Nephron progenitor cell (in vitro differentiated cells): ENCODE measurements around the gene TBC1D16.

Experiments
- DNase-seq: peaks from one replicate; pipeline ENCODE4 v3.0.0; 2021
- H3K27ac Mint-ChIP-seq: 2 replicates; pipeline ENCODE4 v1.8.0; 2021; ENCODE audit warnings: mild to moderate bottlenecking, moderate library complexity, mixed read lengths
- H3K27me3 Mint-ChIP-seq: 2 replicates; pipeline ENCODE4 v1.8.0; 2021; ENCODE audit warnings: mild to moderate bottlenecking, low read depth, mixed read lengths; ENCODE audit not compliant: poor library complexity
- H3K36me3 Mint-ChIP-seq: 2 replicates; pipeline ENCODE4 v1.8.0; 2021; ENCODE audit warnings: low read depth, mixed read lengths
- H3K4me1 Mint-ChIP-seq: 2 replicates; pipeline ENCODE4 v1.8.0; 2021; ENCODE audit warnings: mixed read lengths
- H3K4me3 Mint-ChIP-seq: 2 replicates; pipeline ENCODE4 v1.8.0; 2021; ENCODE audit warnings: mild to moderate bottlenecking, moderate library complexity, mixed read lengths
- H3K9me3 Mint-ChIP-seq: 2 replicates; pipeline ENCODE4 v1.8.0; 2021; ENCODE audit warnings: mild to moderate bottlenecking, moderate library complexity, mixed read lengths
- TF ChIP-seq, protein P1 (sequence below): fragments of 200-600 bp; sonication (generic); IDR thresholded peaks from 2 replicates; pipeline ENCODE4 v1.5.0; 2021; ENCODE audit warnings: antibody characterized with exemption

The TBC1D16 gene

DNA sequence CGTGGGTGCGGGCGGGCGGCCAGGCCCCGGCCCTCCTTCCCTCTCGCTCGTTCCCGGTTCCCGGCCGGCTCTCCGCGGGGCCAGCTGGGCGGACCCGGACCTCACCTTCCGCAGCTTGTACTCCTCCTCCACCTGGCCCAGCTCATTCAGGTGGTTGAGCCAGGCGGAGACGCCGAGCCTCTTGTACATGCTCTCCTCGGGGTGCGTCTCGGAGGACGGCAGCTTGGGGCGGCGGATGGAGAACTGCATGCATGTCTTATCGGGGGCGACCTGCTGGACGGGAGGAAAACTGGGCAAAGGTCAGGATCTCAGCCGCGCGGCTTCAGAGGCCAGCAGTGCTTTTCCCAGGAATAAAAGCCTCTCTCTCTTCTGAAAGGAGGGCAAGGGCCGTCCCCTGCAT, 85.4 kb downstream of the TBC1D16 start:
- peaks cover 61% of the 10 kb centered on the region for H3K4me1 Mint-ChIP-seq
- H3K4me3 Mint-ChIP-seq, result peak overlapping the region; percentile 76
- no peak for DNase-seq
- TF ChIP-seq, protein P1, sequence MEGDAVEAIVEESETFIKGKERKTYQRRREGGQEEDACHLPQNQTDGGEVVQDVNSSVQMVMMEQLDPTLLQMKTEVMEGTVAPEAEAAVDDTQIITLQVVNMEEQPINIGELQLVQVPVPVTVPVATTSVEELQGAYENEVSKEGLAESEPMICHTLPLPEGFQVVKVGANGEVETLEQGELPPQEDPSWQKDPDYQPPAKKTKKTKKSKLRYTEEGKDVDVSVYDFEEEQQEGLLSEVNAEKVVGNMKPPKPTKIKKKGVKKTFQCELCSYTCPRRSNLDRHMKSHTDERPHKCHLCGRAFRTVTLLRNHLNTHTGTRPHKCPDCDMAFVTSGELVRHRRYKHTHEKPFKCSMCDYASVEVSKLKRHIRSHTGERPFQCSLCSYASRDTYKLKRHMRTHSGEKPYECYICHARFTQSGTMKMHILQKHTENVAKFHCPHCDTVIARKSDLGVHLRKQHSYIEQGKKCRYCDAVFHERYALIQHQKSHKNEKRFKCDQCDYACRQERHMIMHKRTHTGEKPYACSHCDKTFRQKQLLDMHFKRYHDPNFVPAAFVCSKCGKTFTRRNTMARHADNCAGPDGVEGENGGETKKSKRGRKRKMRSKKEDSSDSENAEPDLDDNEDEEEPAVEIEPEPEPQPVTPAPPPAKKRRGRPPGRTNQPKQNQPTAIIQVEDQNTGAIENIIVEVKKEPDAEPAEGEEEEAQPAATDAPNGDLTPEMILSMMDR, result no peak
- H3K36me3 Mint-ChIP-seq, result peaks cover 28% of the 10 kb centered on the region
- peaks cover 21% of the 10 kb centered on the region for H3K27me3 Mint-ChIP-seq
- H3K27ac Mint-ChIP-seq, result no peak overlapping the region
- H3K9me3 Mint-ChIP-seq, result no peaks in the 10 kb centered on the region

DNA sequence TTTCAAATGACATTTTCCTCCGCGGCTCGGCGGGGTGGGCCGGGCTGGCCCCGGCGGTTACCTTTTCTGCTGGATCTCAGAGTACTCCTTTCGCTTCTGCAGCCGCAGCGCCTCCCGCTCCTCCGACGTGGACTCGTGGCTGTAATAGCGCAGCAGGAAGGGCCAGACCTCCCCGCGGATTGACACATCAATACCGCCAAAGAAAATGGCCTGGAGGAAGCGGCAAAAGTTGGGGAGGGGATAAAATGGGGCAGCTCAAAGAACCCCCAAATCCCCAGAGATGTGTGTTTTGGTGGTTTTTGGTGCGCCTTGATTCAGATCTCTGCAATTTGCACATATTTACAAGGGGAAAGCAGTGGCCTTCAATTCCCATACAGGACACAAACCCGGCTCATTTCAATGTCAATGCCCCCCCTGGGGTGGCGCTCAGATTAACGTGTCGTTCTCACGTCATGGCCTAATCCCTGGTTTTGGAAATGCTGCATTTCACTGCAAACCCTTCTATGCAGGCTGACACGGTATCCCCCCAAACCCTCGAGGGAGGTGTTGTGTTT, 85.9 kb downstream of the TBC1D16 start:
- H3K4me1 Mint-ChIP-seq, result peaks cover 55% of the 10 kb centered on the region
- DNase-seq, result no peak
- H3K4me3 Mint-ChIP-seq, result peak overlapping the region; percentile 49
- no peak overlapping the region for H3K27ac Mint-ChIP-seq
- peaks cover 28% of the 10 kb centered on the region for H3K36me3 Mint-ChIP-seq
- H3K27me3 Mint-ChIP-seq, result peaks cover 21% of the 10 kb centered on the region
- TF ChIP-seq, protein P1, result no peak
- H3K9me3 Mint-ChIP-seq, result no peaks in the 10 kb centered on the region

DNA sequence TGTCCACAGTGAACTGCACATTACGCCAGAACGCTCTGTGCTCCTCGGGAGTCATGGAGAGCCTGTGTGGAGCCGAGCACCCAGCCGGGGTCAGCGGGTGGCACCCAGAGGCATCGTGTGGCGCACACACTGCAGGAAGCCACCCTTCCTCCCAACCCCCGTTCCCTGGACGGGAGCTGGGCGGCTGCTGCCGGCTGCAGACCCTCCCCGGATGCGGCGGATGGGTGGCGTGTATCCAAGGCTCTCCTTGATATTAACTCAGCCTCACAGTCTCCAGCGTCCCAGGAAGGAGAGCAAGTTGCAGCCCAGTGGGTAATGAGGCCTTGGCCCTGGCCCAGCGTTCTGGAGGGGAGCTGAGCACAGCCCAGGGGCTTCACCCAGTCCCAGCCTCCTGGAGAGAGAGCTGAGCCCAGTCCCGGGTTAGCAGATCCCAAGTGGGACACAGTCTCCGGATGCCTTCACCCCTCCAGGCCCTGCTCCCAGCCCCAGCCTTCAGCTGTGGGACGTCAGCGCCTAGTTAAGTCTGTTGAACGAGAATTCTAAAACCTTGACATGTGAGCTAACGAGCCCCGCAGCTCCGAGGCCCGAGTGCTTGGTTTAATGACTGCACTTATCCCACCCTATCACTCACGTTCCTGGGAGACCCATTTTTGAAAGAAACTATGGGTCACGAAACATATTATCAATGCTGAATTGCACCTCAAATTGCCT, 86.6 kb downstream of the TBC1D16 start:
- Mint-ChIP-seq H3K4me1 (peaks cover 49% of the 10 kb centered on the region), H3K27me3 (peaks cover 24% of the 10 kb centered on the region), H3K4me3 (no peak overlapping the region), H3K27ac (no peak overlapping the region), H3K36me3 (peaks cover 32% of the 10 kb centered on the region), H3K9me3 (no peaks in the 10 kb centered on the region)
- TF ChIP-seq, protein P1, result no peak
- DNase-seq, result no peak

DNA sequence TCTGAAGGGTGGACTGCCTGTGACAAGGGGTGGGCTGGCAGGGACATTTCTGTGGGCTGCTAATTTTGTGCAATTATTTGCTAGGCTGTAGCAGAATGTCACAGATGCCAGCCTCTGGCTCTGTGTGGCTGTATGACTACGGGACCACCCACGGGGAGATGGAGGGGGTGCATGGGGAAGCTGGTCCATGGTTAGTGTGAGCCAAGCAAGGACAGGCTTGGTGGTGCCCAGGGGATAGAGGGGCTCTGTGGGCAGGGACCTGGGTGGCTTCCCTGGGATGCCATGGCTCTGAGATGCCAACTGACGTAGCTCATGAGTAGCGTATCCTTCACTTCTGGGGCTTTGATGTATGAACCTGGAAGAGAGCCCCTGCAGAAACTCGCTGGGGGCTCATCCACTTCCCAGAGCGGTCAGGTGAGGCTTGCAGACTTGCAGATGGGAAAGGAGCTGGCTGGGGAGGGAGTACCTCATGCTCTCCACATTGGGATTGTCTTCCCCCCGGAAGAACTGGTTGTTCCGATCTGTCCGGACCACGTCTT, 87.2 kb downstream of the TBC1D16 start:
- Mint-ChIP-seq H3K36me3 (peaks cover 38% of the 10 kb centered on the region), H3K27ac (no peak overlapping the region), H3K4me3 (no peak overlapping the region), H3K4me1 (peaks cover 43% of the 10 kb centered on the region), H3K27me3 (peaks cover 21% of the 10 kb centered on the region), H3K9me3 (no peaks in the 10 kb centered on the region)
- no peak for DNase-seq
- TF ChIP-seq, protein P1, result no peak

DNA sequence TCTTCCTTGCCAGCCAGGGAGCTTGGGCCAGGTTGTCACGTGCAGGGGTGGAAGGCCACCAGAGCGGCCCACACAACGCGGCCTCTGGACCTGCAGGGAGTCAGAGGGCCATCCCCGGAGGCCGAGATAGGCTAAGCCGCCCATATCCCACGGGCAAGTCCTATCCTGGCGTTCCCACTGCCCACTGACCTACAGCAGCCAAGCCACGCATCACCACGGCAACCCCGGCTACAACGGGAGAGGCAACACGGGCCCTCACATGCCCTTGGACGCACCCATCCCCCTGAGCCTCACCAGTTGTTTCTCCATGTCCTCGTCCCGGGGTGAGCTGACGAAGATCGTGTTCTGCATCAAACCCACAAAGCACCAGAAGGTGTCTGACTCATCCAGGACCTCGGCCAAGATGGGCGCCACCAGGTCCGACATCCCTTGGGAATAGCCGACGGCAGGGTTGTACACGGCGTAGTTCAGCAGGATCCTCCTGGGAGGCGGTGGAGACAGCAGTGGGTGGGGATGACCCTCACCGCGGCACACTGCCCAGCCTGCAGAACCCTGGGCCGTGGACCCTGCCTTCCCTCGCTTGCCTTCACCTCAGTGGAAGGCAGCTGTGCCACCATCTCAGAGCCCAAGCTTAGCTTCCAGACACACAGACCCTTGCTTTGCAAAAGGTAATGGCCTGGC, 88.2 kb downstream of the TBC1D16 start:
- peaks cover 38% of the 10 kb centered on the region for H3K4me1 Mint-ChIP-seq
- no peaks in the 10 kb centered on the region for H3K9me3 Mint-ChIP-seq
- peak; percentile 1 for DNase-seq
- no peak overlapping the region for H3K4me3 Mint-ChIP-seq
- no peak overlapping the region for H3K27ac Mint-ChIP-seq
- H3K36me3 Mint-ChIP-seq, result peaks cover 45% of the 10 kb centered on the region
- TF ChIP-seq, protein P1, result no peak
- H3K27me3 Mint-ChIP-seq, result peaks cover 21% of the 10 kb centered on the region
